AG08396 (cell line): ENCODE results near the gene CACNG6.

Source experiments
- DNase-seq: peaks from one replicate; pipeline ENCODE4 v3.0.0; 2012; ENCODE audit warnings: low spot score, mixed read lengths

The CACNG6 gene

GRCh38 chr19:54047616-54048015 lies 56.2 kb downstream of the CACNG6 start:
- DNase-seq = no peak
